NCI-H345 treated with DMSO at 0.1 percent for 48 hours (cell line): ENCODE data around the gene UCK2.

ENCODE experiments used
- DNase-seq: peaks from one replicate; lab custom pipeline; 2025; ENCODE audit not compliant: unreplicated experiment; lab: John Stamatoyannopoulos, UW

The UCK2 gene

GRCh38 chr1:165855010-165855838 is 27.8 kb downstream of the UCK2 start:
- no peak for DNase-seq

GRCh38 chr1:165856021-165856420 is 28.6 kb downstream of the UCK2 start:
- no peak for DNase-seq

- DNase-seq: no peak
Measured at GRCh38 chr1:165856606-165857005, 29.2 kb downstream of the UCK2 start.

- no peak for DNase-seq
Measured at GRCh38 chr1:165857046-165857801, 29.8 kb downstream of the UCK2 start.

GRCh38 chr1:165858364-165858823 is 31.0 kb downstream of the UCK2 start:
- peak; percentile 5 for DNase-seq

GRCh38 chr1:165858967-165859845 is 31.8 kb downstream of the UCK2 start:
- DNase-seq: no peak

- DNase-seq: no peak
Measured at GRCh38 chr1:165860065-165860464, 32.7 kb downstream of the UCK2 start.

- no peak for DNase-seq
Measured at GRCh38 chr1:165861911-165862310, 34.5 kb downstream of the UCK2 start.

- DNase-seq: no peak
Measured at GRCh38 chr1:165862448-165862847, 35.0 kb downstream of the UCK2 start.

GRCh38 chr1:165863346-165863745 is 35.9 kb downstream of the UCK2 start:
- no peak for DNase-seq

GRCh38 chr1:165865633-165866340 is 38.4 kb downstream of the UCK2 start:
- no peak for DNase-seq

GRCh38 chr1:165869343-165869742 is 41.9 kb downstream of the UCK2 start:
- no peak for DNase-seq

- DNase-seq: peak; percentile 6
Measured at GRCh38 chr1:165871311-165872067, 44.1 kb downstream of the UCK2 start.

GRCh38 chr1:165873481-165873880 is 46.1 kb downstream of the UCK2 start:
- DNase-seq: no peak

GRCh38 chr1:165874643-165875042 is 47.2 kb downstream of the UCK2 start:
- no peak for DNase-seq

- DNase-seq: no peak
Measured at GRCh38 chr1:165875171-165875570, 47.8 kb downstream of the UCK2 start.

GRCh38 chr1:165875604-165876003 is 48.2 kb downstream of the UCK2 start:
- no peak for DNase-seq

- DNase-seq: no peak
Measured at GRCh38 chr1:165876121-165876520, 48.7 kb downstream of the UCK2 start.

GRCh38 chr1:165877411-165877810 is 50.0 kb downstream of the UCK2 start:
- DNase-seq: no peak
